GM12865 (cell line): ENCODE results near the gene LUC7L3.

ENCODE experiments used
- DNase-seq: peaks from one replicate; pipeline ENCODE4 v3.0.0; 2010; ENCODE audit warnings: low read depth
- H3K4me3 ChIP-seq: 2 replicates; pipeline ENCODE4 v1.5.1; 2011; ENCODE audit warnings: mild to moderate bottlenecking, low read depth, low read length, control low read depth
- TF ChIP-seq, protein P1 (sequence below): IDR thresholded peaks from 2 replicates; pipeline ENCODE4 v1.5.1; 2011; ENCODE audit warnings: low read length, control low read depth, low read depth, inconsistent platforms; ENCODE audit not compliant: insufficient read depth; ENCODE audit errors: missing control alignments

The LUC7L3 gene

GRCh38 chr17:50687200-50688066, 32.0 kb upstream of the LUC7L3 start:
- TF ChIP-seq, protein P1, sequence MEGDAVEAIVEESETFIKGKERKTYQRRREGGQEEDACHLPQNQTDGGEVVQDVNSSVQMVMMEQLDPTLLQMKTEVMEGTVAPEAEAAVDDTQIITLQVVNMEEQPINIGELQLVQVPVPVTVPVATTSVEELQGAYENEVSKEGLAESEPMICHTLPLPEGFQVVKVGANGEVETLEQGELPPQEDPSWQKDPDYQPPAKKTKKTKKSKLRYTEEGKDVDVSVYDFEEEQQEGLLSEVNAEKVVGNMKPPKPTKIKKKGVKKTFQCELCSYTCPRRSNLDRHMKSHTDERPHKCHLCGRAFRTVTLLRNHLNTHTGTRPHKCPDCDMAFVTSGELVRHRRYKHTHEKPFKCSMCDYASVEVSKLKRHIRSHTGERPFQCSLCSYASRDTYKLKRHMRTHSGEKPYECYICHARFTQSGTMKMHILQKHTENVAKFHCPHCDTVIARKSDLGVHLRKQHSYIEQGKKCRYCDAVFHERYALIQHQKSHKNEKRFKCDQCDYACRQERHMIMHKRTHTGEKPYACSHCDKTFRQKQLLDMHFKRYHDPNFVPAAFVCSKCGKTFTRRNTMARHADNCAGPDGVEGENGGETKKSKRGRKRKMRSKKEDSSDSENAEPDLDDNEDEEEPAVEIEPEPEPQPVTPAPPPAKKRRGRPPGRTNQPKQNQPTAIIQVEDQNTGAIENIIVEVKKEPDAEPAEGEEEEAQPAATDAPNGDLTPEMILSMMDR = no peak
- H3K4me3 ChIP-seq = no peak overlapping the region
- DNase-seq = no peak

DNA sequence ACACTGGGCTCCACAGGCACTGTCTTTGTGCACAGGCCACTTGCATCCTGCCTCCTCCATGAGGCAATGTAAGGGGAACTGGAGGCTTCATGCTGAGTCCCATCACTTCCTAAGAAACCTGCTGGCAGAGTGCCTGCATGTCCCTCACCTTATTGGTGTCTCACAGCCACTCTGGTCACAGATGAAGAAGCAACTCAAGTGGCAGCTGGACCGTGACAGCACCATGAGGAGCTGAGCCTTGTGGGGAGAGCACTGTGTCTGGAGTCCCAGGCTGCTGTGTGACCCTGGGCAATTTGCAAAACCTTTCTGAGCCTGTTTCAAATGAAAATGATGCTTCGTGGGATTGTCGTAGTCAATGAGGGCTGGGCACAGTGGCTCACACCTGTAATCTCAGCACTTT, 31.2 kb upstream of the LUC7L3 start:
- DNase-seq = peak; percentile 19
- TF ChIP-seq, protein P1 = no peak
- no peak overlapping the region for H3K4me3 ChIP-seq

- no peak overlapping the region for H3K4me3 ChIP-seq
- no peak for DNase-seq
- TF ChIP-seq, protein P1 = no peak
Observed at GRCh38 chr17:50689251-50689650, 30.2 kb upstream of the LUC7L3 start.

DNA sequence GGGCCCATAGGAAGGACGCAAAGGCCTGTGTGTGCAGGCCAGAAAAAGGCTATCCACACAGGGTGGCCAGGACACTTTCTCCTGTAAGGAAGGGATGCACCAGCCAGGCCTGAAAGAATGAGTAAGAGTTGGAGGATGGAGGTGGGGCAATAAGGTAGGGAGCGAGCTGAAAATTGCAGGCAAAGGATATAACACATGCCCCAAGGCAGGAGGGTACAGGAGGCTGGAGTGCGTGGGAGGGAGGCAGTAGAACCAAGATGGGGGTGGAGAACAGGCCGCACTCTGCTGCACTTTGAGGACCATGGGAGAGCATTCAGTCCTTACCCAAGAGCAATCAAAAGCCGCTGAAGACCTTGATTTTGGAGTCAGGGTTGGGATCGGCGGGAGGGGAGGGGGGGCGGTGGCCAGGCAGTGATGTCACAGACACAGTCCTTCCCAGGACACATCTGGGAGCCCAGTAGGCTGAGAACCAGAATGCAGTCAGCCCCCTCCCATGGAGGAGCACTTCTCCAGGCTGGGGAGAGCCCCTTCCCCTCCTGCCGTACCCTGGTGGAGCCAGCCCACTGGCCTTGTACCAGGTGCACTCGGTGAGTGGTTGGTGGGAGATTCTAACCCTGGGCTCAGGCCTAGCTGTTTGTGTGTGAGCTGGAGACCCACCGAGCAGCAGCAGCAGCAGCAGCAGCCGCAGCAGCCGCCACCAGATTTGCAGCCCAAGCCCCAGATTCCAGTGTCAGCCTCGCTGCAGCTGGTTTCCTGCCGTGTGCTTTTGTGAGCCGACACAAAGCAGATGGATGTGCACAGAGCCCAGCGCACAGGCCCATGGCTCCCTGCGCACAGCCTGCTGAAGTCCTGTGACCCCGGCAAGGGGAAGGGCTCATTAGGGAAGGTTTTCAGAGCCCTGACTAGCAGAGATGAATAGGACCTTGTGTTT, 29.2 kb upstream of the LUC7L3 start:
- TF ChIP-seq, protein P1 = no peak
- no peak overlapping the region for H3K4me3 ChIP-seq

GRCh38 chr17:50690887-50691549, 28.4 kb upstream of the LUC7L3 start:
- no peak overlapping the region for H3K4me3 ChIP-seq
- DNase-seq = no peak
- TF ChIP-seq, protein P1 = no peak

More for the DNA sequence above, 29.2 kb upstream of the LUC7L3 start:
- no peak for DNase-seq

DNA sequence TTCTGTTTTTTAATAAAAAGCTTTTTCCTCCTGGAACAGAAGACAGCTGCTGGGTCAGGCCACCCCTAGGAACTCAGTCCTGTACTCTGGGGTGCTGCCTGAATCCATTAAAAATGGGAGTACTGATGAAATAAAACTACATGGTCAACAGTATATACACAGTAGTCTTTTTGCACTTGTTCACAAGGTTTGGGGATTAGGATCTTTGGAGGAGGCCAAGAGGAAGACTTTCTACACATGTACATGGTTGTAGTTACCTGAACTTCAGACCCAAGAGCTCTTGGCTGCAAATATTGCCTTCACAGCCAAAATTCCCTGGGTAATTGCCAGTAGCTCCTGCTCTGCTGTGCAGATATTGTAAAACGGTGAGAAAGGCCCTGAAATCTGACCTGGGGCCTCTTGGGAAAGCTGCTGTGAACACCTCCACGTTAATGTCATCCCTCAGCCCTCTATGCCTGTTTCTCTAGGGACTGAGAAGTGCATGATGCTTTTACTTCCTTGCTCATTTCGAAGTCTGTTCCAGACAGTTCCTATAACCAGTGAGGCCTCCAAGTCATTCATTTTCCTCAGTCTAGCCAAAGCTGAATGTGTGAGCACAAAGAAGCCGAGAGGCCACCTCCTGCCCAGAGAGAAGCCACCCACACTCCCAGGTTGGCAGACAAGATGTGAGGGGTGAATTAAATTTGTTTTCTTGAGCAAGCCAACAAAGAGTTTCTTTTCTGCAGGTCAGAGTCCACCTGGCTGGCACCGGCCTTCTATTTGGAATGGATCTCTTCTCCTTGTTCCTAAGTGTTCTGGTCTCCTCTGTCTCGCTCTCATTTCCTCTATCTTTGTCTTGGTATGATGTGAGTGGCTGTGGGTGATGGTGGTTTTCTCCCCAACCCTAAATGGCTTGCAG, 27.6 kb upstream of the LUC7L3 start:
- DNase-seq = no peak
- H3K4me3 ChIP-seq = no peak overlapping the region
- TF ChIP-seq, protein P1 = no peak
